ENCODE data around the gene STAC2.
A peak's percentile ranks its signal among the peaks of the same experiment; 100 is the strongest.
"Not testable (repeated sequence)": the region's sequence is repeated elsewhere in the genome, so short reads cannot be mapped to it uniquely, and the experiment has no call there.

Gene STAC2

GRCh38 chr17:39187152-39187830 lies 38.5 kb downstream of the STAC2 start:
- DNase-seq (ENCODE audit: low spot score): no peak

GRCh38 chr17:39186481-39187002 lies 39.2 kb downstream of the STAC2 start:
- DNase-seq (ENCODE audit: low spot score): no peak

- no peak for DNase-seq (ENCODE audit: low spot score)
Observed at GRCh38 chr17:39183720-39184119, 42.0 kb downstream of the STAC2 start.

- no peak for DNase-seq (ENCODE audit: low spot score)
Observed at GRCh38 chr17:39183045-39183444, 42.7 kb downstream of the STAC2 start.

- no peak for DNase-seq (ENCODE audit: low spot score)
Observed at GRCh38 chr17:39181303-39181702, 44.4 kb downstream of the STAC2 start.

GRCh38 chr17:39178536-39178935 lies 47.2 kb downstream of the STAC2 start:
- no peak for DNase-seq (ENCODE audit: low spot score)

- DNase-seq (ENCODE audit: low spot score): no peak
Observed at GRCh38 chr17:39177256-39177655, 48.5 kb downstream of the STAC2 start.

DNA sequence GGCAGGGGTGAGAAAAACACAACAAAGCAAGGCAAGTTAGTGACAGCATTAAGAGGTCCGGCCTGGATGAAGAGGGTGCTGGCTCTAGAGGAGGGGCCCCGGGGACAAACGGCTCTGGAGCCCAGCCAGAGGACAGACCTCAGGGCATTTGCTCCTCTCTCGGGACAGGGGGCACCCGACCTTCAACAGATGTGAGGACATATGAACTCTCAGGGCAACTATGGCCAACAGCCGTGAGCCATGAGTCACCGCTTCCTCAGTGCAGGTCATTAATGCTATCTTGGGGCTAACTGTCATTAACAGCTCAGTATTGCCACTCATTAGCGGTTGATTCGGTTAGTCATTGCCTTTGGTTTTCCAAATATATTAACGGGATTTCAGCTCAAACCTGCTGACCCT lies 50.1 kb downstream of the STAC2 start:
- DNase-seq (ENCODE audit: low spot score): no peak

DNA sequence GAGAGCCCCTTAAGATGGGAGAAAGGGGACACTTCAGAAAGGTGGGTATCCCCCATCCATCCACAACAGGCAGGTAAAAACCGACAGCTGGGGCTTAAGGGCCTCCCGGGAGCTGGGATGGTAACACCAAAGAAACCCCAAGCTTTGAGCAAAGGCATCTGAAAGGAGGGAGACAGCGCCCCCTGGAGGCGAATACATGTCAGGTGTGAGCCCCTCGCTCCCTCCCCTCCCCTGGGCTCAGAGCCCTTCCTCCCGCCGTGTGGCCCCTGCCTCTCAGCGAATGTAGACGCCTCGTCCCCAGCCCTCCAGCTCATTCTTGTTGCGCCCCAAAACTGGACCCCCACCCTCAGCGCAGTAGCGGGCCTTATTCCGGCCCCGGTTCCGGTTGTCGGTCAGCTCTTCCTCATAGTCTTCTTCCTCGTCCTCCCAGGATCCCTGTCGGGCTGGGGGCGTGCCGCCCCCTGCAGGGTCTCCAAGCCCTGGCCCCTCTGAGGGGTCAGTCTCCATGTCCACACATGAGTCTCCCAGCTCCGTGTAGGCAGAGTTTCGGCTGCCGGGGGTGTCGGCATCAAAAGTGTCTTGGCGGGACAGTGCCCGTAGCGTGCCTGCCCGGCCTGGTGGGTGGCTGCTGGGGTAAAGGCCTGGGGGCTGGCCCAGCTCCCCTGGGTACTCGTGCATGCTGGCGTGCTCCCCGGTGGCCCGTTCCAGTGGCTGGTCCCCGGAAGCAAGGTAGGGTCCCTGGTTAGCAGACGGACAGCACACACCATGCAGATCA lies 50.6 kb downstream of the STAC2 start:
- DNase-seq (ENCODE audit: low spot score): peak; percentile 78

GRCh38 chr17:39173526-39174274 lies 52.0 kb downstream of the STAC2 start:
- no peak for DNase-seq (ENCODE audit: low spot score)

DNA sequence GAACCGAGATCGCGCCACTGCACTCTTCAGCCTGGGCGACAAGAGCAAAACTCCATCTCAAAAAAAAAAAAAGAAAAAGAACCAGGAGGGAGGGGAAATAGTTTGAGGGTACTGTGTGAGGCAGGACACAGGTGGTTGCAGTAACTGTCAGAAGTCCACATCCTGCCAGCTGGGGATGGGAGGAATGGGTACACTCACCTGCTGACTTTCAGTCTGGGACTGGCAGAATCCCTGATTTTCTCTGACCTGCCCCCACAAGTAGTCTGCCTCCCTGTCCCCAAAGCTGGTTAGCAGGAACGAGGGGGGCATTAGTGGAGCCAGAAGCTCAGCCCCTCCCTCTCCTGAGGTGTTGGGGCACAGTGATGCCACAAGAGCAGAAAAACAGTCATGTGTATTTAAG lies 52.7 kb downstream of the STAC2 start:
- DNase-seq (ENCODE audit: low spot score): no peak

DNA sequence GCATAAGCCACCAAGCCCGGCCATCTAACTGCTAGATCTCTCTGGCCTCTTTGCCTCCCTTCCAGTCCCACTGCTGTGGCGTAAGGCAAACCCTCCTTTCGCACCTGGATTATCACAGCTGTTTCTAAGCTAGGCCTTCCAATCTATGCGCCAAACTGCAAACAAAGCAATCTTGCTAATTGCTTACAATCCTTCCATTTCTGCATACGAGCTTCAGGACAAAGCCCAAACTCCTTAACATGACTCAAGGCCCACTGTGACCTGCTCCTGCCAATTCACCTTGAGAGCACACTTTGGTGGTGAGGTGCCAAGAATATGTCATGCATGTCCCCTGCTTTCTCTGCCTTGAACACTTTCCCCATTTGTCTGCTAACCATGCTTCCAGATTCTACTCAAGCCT lies 53.8 kb downstream of the STAC2 start:
- no peak for DNase-seq (ENCODE audit: low spot score)

GRCh38 chr17:39170558-39170957 lies 55.2 kb downstream of the STAC2 start:
- no peak for DNase-seq (ENCODE audit: low spot score)

DNA sequence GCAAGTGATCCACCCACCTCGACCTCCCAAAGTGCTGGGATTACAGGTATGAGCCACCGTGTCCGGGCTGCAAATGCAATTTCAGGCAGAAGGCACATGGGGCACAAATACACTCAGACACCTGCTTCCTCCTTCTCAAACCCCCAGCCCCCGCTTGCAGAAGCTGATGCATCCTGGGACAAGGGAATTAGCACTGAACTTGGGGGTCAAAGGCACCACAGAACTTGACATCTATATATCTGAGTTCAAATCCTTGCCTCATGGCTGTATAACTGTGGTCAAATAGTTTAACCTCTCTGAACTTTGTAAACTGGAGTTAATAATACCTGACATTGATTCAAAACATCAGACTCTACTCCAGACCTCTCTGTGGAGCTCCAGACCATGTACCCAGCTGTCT lies 55.6 kb downstream of the STAC2 start:
- no peak for DNase-seq (ENCODE audit: low spot score)

DNA sequence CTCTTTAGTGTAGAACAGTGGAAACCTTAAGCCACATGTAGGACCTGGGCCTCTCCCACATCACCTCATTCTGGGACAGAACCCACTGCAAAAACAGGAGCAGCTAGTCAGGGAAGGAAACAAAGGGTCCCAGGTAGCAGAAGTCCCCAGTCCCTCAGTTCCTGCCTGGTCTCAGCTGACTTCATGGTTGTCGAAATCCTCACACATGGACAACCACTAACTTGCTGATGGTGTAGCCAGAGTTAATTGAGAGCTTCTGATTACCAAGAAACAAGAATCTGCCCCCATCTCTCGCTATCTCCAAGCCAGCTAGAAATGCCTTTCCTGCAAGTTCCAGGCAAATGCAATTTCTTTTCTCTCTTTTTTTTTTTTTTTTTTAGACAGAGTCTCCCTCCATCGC lies 56.2 kb downstream of the STAC2 start:
- no peak for DNase-seq (ENCODE audit: low spot score)

DNA sequence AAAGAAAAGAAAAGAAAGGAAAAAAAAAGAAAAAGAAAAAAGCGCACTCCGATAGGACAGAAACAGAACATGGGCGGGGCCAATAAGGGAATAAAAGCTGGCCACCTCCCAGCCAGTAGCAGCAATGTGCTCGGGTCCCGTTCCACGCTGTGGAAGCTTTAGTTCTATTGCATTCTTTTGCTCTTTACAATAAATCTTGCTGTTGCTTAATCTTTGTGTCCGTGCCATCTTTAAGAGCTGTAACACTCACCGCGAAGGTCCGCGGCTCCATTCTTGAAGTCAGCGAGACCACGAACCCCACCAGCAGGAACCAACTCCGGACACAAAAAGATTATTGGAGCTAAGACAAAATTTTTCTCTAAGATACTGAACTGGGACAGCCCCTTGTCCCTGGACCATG lies 56.6 kb downstream of the STAC2 start:
- no peak for DNase-seq (ENCODE audit: low spot score)

DNA sequence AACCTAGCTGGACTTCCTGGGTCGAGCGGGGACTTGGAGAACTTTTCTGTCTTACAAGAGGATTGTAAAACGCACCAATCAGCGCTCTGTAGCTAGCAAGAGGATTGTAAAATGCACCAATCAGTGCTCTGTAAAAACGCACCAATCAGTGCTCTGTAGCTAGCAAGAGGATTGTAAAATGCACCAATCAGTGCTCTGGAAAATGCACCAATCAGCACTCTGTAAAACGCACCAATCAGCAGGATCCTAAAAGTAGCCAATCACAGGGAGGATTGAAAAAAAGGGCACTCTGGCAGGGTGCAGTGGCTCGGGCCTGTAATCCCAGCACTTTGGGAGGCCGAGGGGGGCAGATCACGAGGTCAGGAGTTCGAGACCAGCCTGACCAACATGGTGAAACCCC lies 57.2 kb downstream of the STAC2 start:
- not testable (repeated sequence) for DNase-seq (ENCODE audit: low spot score)

- DNase-seq (ENCODE audit: low spot score): peak; percentile 12
Observed at GRCh38 chr17:39167476-39167875, 58.3 kb downstream of the STAC2 start.

DNA sequence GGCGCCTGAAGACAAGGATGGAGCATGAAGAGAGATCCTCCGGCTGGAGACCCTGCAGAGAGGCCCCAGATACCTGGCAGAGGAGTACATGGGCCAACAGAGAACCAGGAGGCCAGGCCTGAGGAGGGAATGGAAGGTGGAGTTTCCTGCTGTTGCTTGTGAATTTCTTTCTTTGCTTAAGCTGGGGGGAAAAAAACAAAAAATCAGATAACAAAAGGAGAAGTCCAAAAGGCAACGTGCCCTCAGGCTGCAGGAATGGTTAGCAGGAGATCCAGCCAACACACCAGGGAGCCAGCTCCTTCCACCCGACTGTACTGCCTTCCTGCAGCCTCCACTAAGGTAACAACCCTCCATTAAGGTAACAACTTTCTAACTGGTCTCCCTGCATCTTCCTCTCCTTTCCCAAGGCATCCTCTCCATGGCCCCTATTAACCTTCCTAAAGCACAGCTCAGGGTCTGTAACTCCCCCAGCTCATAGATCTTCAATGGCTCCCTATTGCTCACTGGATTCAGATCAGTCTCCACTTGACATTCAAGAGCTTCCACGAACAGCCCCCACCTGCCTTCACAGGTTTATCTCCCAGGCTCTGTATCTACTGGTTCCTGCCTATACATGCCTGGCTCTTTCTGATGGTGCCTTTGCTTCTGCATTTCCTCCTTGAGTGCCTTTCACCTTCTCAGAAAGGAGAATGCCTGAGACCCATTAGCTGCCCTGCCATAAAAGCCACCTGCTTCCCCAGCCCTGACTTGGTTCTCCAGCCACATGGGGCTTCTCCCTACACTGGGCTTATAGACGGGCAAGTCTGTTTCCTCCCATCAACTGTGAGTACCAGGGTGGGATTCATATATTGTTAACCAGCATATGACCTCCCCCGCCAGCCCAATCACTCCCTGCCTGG lies 59.1 kb downstream of the STAC2 start:
- no peak for DNase-seq (ENCODE audit: low spot score)

- DNase-seq (ENCODE audit: low spot score): no peak
Observed at GRCh38 chr17:39165841-39166349, 59.9 kb downstream of the STAC2 start, which contains the start of gene ARL5C. ARL5C (minus strand) TSS chr17:39166161; CDS start chr17:39165760, 401 bp downstream.

DNA sequence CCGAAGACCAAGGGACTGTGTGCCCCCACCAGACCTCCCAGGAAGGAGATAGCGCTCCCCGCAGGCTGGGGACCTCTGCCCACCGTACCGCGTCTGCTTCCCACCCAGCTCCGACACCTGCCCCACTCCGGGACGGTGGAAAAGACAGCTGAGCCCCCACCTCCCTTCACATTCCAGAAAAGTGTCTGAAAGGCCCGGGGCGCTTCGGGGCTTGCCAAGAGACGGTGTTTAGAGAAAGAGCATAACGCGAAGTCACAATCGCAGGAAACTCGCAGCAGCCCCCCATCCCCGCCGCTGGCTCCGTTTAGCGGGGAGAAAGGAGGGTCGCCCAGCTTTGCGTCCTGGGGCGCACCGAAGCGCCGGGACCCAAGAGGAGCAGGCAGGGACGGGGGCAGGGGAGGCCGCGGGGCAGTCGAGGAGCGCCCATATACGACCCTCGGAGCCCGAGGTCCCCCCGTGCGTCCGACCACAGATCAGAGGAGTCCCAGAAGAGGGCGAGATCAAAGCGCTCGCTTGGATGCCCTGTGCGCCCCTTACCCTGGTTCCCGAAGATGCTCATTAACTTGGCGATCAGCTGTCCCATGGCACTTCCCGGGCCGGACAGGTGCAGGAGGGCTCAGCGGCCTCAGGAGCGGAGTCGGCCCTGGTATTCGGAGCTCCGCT lies 60.4 kb downstream of the STAC2 start:
- no peak for DNase-seq (ENCODE audit: low spot score)
